Esophagus squamous epithelium (tissue), 4 donors: ENCODE results near the gene EDEM2.

ENCODE experiments used
- CTCF ChIP-seq, 6 experiments: fragments of 450-650 bp in 4 of 6; fragments of 200-600 bp in 2 of 6; sonication (generic) in 2 of 6; IDR thresholded peaks; one replicate each; pipeline ENCODE4 v1.5.1; 2016 to 2019; ENCODE audit warnings: antibody characterized with exemption in 6 of 6, mild to moderate bottlenecking in 4 of 6, moderate library complexity in 4 of 6
- POLR2A ChIP-seq, 4 donors: fragments of 450-650 bp; IDR thresholded peaks; one replicate each; pipeline ENCODE4 v1.6.1; 2017; ENCODE audit warnings: antibody characterized with exemption in 4 of 4, mild to moderate bottlenecking in 4 of 4, moderate library complexity in 3 of 4

- TF ChIP-seq CTCF (IDR thresholded peaks at IDR 0.05) (no peak), POLR2A (IDR thresholded peaks at IDR 0.05) (no peak)
Observed at GRCh38 chr20:35166242-35166830, 19.2 kb upstream of the EDEM2 start.
